Caco-2 (cell line): Measurements from ENCODE around the gene CDC16. TPM values are rescaled to one million over a fixed set of nuclear protein-coding genes. Genes with fewer than 3 reads are reported as not detected.
A peak's percentile ranks its signal among the peaks of the same experiment; 100 is the strongest.

Experiments used
- BruUV-seq: library from RNA; stranded (reverse); fragments of 400-500 nt; replicated peaks from 2 replicates; lab custom pipeline; 2021; lab: Mats Ljungman, UMichigan
- CTCF ChIA-PET: fragments of 300-600 bp; sonication (Branson Sonifier 250); formaldehyde crosslinking; loops from one replicate; lab custom pipeline; 2022; ENCODE audit warnings: antibody characterized with exemption; lab: Charles Lee
- POLR2A ChIA-PET: fragments of 300-600 bp; sonication (Branson Sonifier 250); formaldehyde crosslinking; loops from one replicate; lab custom pipeline; 2022; ENCODE audit warnings: antibody characterized with exemption; lab: Charles Lee
- DNase-seq, 2 experiments: peaks; one replicate each; pipeline versions ENCODE4 v3.0.0 to v3.0.0-alpha.2; 2020 to 2022
- H3K27me3 ChIP-seq: replicated peaks from 2 replicates; pipeline ENCODE4 v1.6.0; 2011; ENCODE audit warnings: low read length; ENCODE audit not compliant: control insufficient read depth, insufficient read depth
- H3K36me3 ChIP-seq: 2 replicates; pipeline ENCODE4 v1.5.1; 2011; ENCODE audit warnings: low read length; ENCODE audit not compliant: control insufficient read depth, insufficient read depth
- H3K4me1 ChIP-seq: fragments of 250-450 bp; sonication (Bioruptor Pico); 2 replicates; pipeline ENCODE4 v1.5.1; 2020; ENCODE audit warnings: mild to moderate bottlenecking
- H3K4me3 ChIP-seq: 2 replicates; pipeline ENCODE4 v1.5.1; 2011; ENCODE audit warnings: low read depth, mild to moderate bottlenecking, control low read depth, low read length
- H3K9me3 ChIP-seq: fragments of 250-450 bp; sonication (Bioruptor Pico); 2 replicates; pipeline ENCODE4 v1.5.1; 2020; ENCODE audit warnings: mild to moderate bottlenecking, moderate library complexity
- H3K27ac Mint-ChIP-seq: one replicate; pipeline ENCODE4 v1.8.0; 2022; ENCODE audit warnings: mixed read lengths; ENCODE audit not compliant: unreplicated experiment
- H3K27me3 Mint-ChIP-seq: one replicate; pipeline ENCODE4 v1.8.0; 2022; ENCODE audit warnings: mixed read lengths; ENCODE audit not compliant: insufficient read depth, unreplicated experiment
- H3K36me3 Mint-ChIP-seq: one replicate; pipeline ENCODE4 v1.8.0; 2022; ENCODE audit warnings: mild to moderate bottlenecking, mixed read lengths; ENCODE audit not compliant: insufficient read depth, unreplicated experiment
- H3K4me1 Mint-ChIP-seq: one replicate; pipeline ENCODE4 v1.8.0; 2022; ENCODE audit warnings: low read depth, mixed read lengths; ENCODE audit not compliant: unreplicated experiment
- H3K4me3 Mint-ChIP-seq: one replicate; pipeline ENCODE4 v1.8.0; 2022; ENCODE audit warnings: mild to moderate bottlenecking, moderate library complexity, mixed read lengths; ENCODE audit not compliant: unreplicated experiment
- H3K9me3 Mint-ChIP-seq: one replicate; pipeline ENCODE4 v1.8.0; 2022; ENCODE audit warnings: mixed read lengths; ENCODE audit not compliant: unreplicated experiment
- CTCF ChIP-seq, 2 experiments: fragments of 200-600 bp in 1 of 2; IDR thresholded peaks; 1 replicate in 1 of 2; 2 replicates in 1 of 2; pipeline versions ENCODE4 v1.5.1 to v1.8.0; 2011 to 2022; ENCODE audit warnings: antibody characterized with exemption in 1 of 2, control low read depth in 1 of 2, inconsistent platforms in 1 of 2, low read depth in 1 of 2, low read length in 1 of 2, mild to moderate bottlenecking in 1 of 2, moderate library complexity in 1 of 2; ENCODE audit not compliant: insufficient read depth in 1 of 2, severe bottlenecking in 1 of 2, unreplicated experiment in 1 of 2
- intact Hi-C: fragments of 100-400 bp; cut with micrococcal nuclease; formaldehyde crosslinking; loops from one replicate; pipeline ENCODE4 v1.10.0; 2022; ENCODE audit not compliant: unreplicated experiment
- total RNA-seq: library from RNA; stranded (reverse); gene quantifications from 2 replicates; pipeline ENCODE4 v1.2.3, GENCODE V29; 2022

The CDC16 gene
- total RNA-seq, 1 experiment from 2014 or later = 80.5 TPM

- CTCF ChIA-PET = no interaction called here
- no peaks in the 10 kb centered on the region for H3K27me3 ChIP-seq
- H3K36me3 ChIP-seq = no peaks in the 10 kb centered on the region
- H3K4me3 ChIP-seq = no peak overlapping the region
- intact Hi-C loops = no loop called here
- Mint-ChIP-seq H3K4me1 (peaks cover 14% of the 10 kb centered on the region), H3K27me3 (no peaks in the 10 kb centered on the region), H3K36me3 (no peaks in the 10 kb centered on the region), H3K27ac (peak overlapping the region; percentile 54), H3K9me3 (no peaks in the 10 kb centered on the region), H3K4me3 (no peak overlapping the region)
- no peak for DNase-seq
- no peaks in the 10 kb centered on the region for H3K9me3 ChIP-seq
- no peaks in the 10 kb centered on the region for H3K4me1 ChIP-seq
- POLR2A ChIA-PET = no interaction called here
- BruUV-seq = no TSS peak
- no peak for TF ChIP-seq CTCF (IDR thresholded peaks at IDR 0.05; ENCODE audit: insufficient read depth in 1 of 2, low read depth in 1 of 2, low read length in 1 of 2, severe bottlenecking in 1 of 2, unreplicated experiment in 1 of 2)
These were observed 4.1 kb upstream of the CDC16 start for GRCh38 chr13:114230575-114230974.

GRCh38 chr13:114231886-114232285, 2.8 kb upstream of the CDC16 start:
- Mint-ChIP-seq H3K4me3 (no peak overlapping the region), H3K9me3 (no peaks in the 10 kb centered on the region), H3K27me3 (no peaks in the 10 kb centered on the region), H3K4me1 (peaks cover 14% of the 10 kb centered on the region), H3K36me3 (no peaks in the 10 kb centered on the region), H3K27ac (no peak overlapping the region)
- TF ChIP-seq CTCF (IDR thresholded peaks at IDR 0.05; ENCODE audit: insufficient read depth in 1 of 2, low read depth in 1 of 2, low read length in 1 of 2, severe bottlenecking in 1 of 2, unreplicated experiment in 1 of 2) = no peak
- Histone ChIP-seq H3K9me3 (no peaks in the 10 kb centered on the region), H3K4me3 (no peak overlapping the region), H3K4me1 (no peaks in the 10 kb centered on the region), H3K27me3 (no peaks in the 10 kb centered on the region), H3K36me3 (no peaks in the 10 kb centered on the region)
- no peak for DNase-seq
- ChIA-PET CTCF (no interaction called here), POLR2A (no interaction called here)
- intact Hi-C loops = no loop called here
- no TSS peak for BruUV-seq

- Mint-ChIP-seq H3K27me3 (no peaks in the 10 kb centered on the region), H3K36me3 (peaks cover 16% of the 10 kb centered on the region), H3K27ac (peak overlapping the region; percentile 68), H3K9me3 (no peaks in the 10 kb centered on the region), H3K4me1 (peaks cover 14% of the 10 kb centered on the region), H3K4me3 (peak overlapping the region; percentile 80)
- intact Hi-C loops = no loop called here
- H3K36me3 ChIP-seq = peaks cover 1% of the 10 kb centered on the region; the same call in 1 of the 2 replicates
- H3K27me3 ChIP-seq = no peaks in the 10 kb centered on the region
- H3K9me3 ChIP-seq = no peaks in the 10 kb centered on the region
- DNase-seq = no peak
- no peak for TF ChIP-seq CTCF (IDR thresholded peaks at IDR 0.05; ENCODE audit: insufficient read depth in 1 of 2, low read depth in 1 of 2, low read length in 1 of 2, severe bottlenecking in 1 of 2, unreplicated experiment in 1 of 2)
- peak overlapping the region; percentile 96 for H3K4me3 ChIP-seq
- no TSS peak for BruUV-seq
- ChIA-PET CTCF (no interaction called here), POLR2A (no interaction called here)
- H3K4me1 ChIP-seq = no peaks in the 10 kb centered on the region
These were observed 442 bp upstream of the CDC16 start for GRCh38 chr13:114234266-114234644.
